Measurements from ENCODE around the gene PLXNB2. TPM values are rescaled to one million over a fixed set of nuclear protein-coding genes. Genes with fewer than 3 reads are reported as not detected.

Gene PLXNB2
- polyA plus RNA-seq, 1 donor from 2014 or later, result 38.6 TPM

DNA sequence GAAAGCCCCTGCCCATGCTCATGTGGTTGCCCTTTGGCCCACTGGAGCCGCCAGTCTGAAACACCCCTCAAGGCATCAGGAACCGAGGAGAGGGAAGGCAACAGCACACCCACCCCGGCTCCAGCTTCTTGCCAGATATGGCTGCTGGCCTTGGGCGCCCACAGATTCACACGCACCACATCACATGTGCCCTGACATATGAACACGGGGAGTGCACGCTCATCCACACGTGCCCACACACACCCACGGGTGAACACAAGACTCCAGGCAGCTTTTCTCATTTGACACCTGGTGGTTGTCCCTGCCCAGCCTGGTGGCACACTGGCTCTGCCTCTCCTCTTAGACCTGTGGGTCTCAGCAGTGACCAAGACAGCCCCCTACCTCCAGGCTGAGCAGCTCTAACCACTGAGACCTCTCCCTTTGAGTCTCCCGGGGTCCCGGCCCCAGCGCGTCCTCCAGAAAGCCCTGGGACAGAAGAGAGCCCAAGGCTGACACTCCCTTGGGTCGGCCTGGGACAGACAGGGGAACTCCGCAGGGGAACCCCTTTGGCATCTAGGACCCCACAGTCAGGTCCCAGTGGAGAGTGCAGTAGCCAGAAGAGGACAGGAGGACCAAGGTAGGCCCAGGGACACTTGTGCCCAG lies 43.2 kb downstream of the PLXNB2 start:
- Histone ChIP-seq H4K20me1 (ENCODE audit: insufficient read depth) (no peaks in the 10 kb centered on the region), H3K27me3 (ENCODE audit: insufficient read depth, low read depth, low read length) (no peaks in the 10 kb centered on the region), H3K27ac (ENCODE audit: low read length) (no peak overlapping the region)

DNA sequence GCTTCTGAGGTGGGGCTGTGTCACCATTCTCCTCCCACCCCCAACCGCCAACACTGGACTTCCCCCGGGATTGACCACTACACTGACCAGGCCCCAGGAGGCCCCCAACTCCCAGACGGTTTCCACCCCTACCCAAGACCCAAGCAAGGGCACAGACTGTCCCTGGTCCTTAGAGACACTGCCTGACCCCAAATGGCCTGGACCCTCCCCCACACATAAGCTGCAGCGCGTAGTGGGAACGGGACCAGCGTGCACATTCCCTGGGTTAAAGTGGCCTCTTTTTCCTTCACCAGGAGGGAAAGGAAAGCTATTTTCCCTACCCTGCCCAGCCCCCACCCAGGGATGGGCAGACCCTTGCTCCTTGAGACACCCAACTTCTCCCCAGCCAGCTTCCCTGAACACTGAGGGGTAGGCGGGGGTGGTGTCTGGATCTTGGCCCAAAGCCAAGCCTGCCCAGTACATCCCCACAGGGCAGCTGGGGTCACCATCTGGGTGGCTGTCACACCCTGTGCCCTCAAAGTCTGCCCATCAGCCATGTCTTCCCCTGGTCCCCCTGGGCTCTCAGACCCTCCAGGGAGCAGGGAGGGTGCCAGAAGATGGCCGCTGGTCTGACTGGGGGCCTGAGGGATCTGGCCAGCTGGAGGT lies 44.4 kb downstream of the PLXNB2 start:
- H4K20me1 ChIP-seq (ENCODE audit: insufficient read depth), result no peaks in the 10 kb centered on the region
- no peaks in the 10 kb centered on the region for H3K27me3 ChIP-seq (ENCODE audit: insufficient read depth, low read depth, low read length)
- no peaks in the 10 kb centered on the region for H3F3A ChIP-seq (ENCODE audit: insufficient read depth, low read length, poor library complexity, severe bottlenecking)
- peaks cover 6% of the 10 kb centered on the region for H3K79me2 ChIP-seq (replicated peaks; ENCODE audit: insufficient read depth, low read length)
- no peaks in the 10 kb centered on the region for H3K36me3 ChIP-seq (ENCODE audit: insufficient read depth, low read length)
- no peak overlapping the region for H3K9ac ChIP-seq (ENCODE audit: low read length)
- H3K9me3 ChIP-seq (ENCODE audit: low read length), result no peaks in the 10 kb centered on the region
- no peaks in the 10 kb centered on the region for H3K9me2 ChIP-seq (ENCODE audit: insufficient read depth, low read length)
- no peak overlapping the region for H2AFZ ChIP-seq (ENCODE audit: low read depth, low read length)
- no peak overlapping the region for H3K4me3 ChIP-seq (ENCODE audit: low read length)
- no peak overlapping the region for H3K4me2 ChIP-seq (ENCODE audit: low read length)
- H3K27ac ChIP-seq (ENCODE audit: low read length), result no peak overlapping the region
- TF ChIP-seq, protein P1, sequence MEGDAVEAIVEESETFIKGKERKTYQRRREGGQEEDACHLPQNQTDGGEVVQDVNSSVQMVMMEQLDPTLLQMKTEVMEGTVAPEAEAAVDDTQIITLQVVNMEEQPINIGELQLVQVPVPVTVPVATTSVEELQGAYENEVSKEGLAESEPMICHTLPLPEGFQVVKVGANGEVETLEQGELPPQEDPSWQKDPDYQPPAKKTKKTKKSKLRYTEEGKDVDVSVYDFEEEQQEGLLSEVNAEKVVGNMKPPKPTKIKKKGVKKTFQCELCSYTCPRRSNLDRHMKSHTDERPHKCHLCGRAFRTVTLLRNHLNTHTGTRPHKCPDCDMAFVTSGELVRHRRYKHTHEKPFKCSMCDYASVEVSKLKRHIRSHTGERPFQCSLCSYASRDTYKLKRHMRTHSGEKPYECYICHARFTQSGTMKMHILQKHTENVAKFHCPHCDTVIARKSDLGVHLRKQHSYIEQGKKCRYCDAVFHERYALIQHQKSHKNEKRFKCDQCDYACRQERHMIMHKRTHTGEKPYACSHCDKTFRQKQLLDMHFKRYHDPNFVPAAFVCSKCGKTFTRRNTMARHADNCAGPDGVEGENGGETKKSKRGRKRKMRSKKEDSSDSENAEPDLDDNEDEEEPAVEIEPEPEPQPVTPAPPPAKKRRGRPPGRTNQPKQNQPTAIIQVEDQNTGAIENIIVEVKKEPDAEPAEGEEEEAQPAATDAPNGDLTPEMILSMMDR (IDR thresholded peaks at IDR 0.05; ENCODE audit: poor library complexity, severe bottlenecking), result no peak
- TF ChIP-seq EP300 (conservative IDR thresholded peaks at IDR 0.05; ENCODE audit: poor library complexity, severe bottlenecking) (no peak), POLR2AphosphoS5 (IDR thresholded peaks at IDR 0.05) (no peak), SMC3 (conservative IDR thresholded peaks at IDR 0.05; ENCODE audit: poor library complexity) (no peak)
- TF ChIP-seq, protein P2, sequence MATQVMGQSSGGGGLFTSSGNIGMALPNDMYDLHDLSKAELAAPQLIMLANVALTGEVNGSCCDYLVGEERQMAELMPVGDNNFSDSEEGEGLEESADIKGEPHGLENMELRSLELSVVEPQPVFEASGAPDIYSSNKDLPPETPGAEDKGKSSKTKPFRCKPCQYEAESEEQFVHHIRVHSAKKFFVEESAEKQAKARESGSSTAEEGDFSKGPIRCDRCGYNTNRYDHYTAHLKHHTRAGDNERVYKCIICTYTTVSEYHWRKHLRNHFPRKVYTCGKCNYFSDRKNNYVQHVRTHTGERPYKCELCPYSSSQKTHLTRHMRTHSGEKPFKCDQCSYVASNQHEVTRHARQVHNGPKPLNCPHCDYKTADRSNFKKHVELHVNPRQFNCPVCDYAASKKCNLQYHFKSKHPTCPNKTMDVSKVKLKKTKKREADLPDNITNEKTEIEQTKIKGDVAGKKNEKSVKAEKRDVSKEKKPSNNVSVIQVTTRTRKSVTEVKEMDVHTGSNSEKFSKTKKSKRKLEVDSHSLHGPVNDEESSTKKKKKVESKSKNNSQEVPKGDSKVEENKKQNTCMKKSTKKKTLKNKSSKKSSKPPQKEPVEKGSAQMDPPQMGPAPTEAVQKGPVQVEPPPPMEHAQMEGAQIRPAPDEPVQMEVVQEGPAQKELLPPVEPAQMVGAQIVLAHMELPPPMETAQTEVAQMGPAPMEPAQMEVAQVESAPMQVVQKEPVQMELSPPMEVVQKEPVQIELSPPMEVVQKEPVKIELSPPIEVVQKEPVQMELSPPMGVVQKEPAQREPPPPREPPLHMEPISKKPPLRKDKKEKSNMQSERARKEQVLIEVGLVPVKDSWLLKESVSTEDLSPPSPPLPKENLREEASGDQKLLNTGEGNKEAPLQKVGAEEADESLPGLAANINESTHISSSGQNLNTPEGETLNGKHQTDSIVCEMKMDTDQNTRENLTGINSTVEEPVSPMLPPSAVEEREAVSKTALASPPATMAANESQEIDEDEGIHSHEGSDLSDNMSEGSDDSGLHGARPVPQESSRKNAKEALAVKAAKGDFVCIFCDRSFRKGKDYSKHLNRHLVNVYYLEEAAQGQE (IDR thresholded peaks at IDR 0.05; ENCODE audit: borderline replicate concordance), result no peak

More for the DNA sequence above, 43.2 kb downstream of the PLXNB2 start:
- Histone ChIP-seq H2AFZ (ENCODE audit: low read depth, low read length) (no peak overlapping the region), H3K9me2 (ENCODE audit: insufficient read depth, low read length) (no peaks in the 10 kb centered on the region), H3K4me2 (ENCODE audit: low read length) (no peak overlapping the region), H3K36me3 (ENCODE audit: insufficient read depth, low read length) (no peaks in the 10 kb centered on the region), H3F3A (ENCODE audit: insufficient read depth, low read length, poor library complexity, severe bottlenecking) (no peaks in the 10 kb centered on the region), H3K79me2 (replicated peaks; ENCODE audit: insufficient read depth, low read length) (peaks cover 6% of the 10 kb centered on the region), H3K9me3 (ENCODE audit: low read length) (no peaks in the 10 kb centered on the region), H3K4me3 (ENCODE audit: low read length) (no peak overlapping the region), H3K9ac (ENCODE audit: low read length) (no peak overlapping the region)
- TF ChIP-seq MXI1 (conservative IDR thresholded peaks at IDR 0.05; ENCODE audit: poor library complexity, severe bottlenecking), result no peak
- TF ChIP-seq, protein P1 (IDR thresholded peaks at IDR 0.05; ENCODE audit: poor library complexity, severe bottlenecking), result no peak
- TF ChIP-seq, protein P2 (IDR thresholded peaks at IDR 0.05; ENCODE audit: borderline replicate concordance), result no peak
- no peak for TF ChIP-seq EZH2 (IDR thresholded peaks at IDR 0.05; ENCODE audit: borderline replicate concordance, insufficient read depth, low read length, poor library complexity, severe bottlenecking)
- no peak for TF ChIP-seq TAF1 (IDR thresholded peaks at IDR 0.05; ENCODE audit: low read depth)
- no peak for TF ChIP-seq POLR2AphosphoS5 (IDR thresholded peaks at IDR 0.05)
- no peak for TF ChIP-seq RAD21 (conservative IDR thresholded peaks at IDR 0.05)
- no peak for TF ChIP-seq SMC3 (conservative IDR thresholded peaks at IDR 0.05; ENCODE audit: poor library complexity)
- TF ChIP-seq EP300 (conservative IDR thresholded peaks at IDR 0.05; ENCODE audit: poor library complexity, severe bottlenecking), result no peak

All from neural cell (in vitro differentiated cells).